Measurements from ENCODE around the gene ATP1A3.
"Not testable (repeated sequence)": the region's sequence is repeated elsewhere in the genome, so short reads cannot be mapped to it uniquely, and the experiment has no call there.

Gene ATP1A3
- total RNA-seq: 0 to 1.4 (median 0) reads per million in 17 experiments

- DNase-seq: peak; percentile 25 to 70 (median 50)
These were observed at the start of gene ATP1A3 for GRCh38 chr19:41993612-41994483. Gene ATP1A3 (minus strand): TSS chr19:41994230. CDS start chr19:41994076, 154 bp downstream.

- no peak for DNase-seq
These were observed 48.6 kb upstream of the ATP1A3 start for GRCh38 chr19:42042455-42043170.

GRCh38 chr19:42040491-42040890, 46.5 kb upstream of the ATP1A3 start:
- not testable (repeated sequence) for DNase-seq

- no peak for DNase-seq
These were observed 46.0 kb upstream of the ATP1A3 start for GRCh38 chr19:42040031-42040430.

- no peak for DNase-seq
These were observed 44.6 kb upstream of the ATP1A3 start for GRCh38 chr19:42038666-42039065.

GRCh38 chr19:42037649-42038048, 43.6 kb upstream of the ATP1A3 start:
- no peak for DNase-seq

- peak; percentile 58 to 75 (median 68) for DNase-seq
These were observed 40.8 kb upstream of the ATP1A3 start for GRCh38 chr19:42034640-42035391.

- DNase-seq: no peak
These were observed 39.4 kb upstream of the ATP1A3 start for GRCh38 chr19:42033413-42033812.

- no peak for DNase-seq
These were observed 38.4 kb upstream of the ATP1A3 start for GRCh38 chr19:42032431-42032830.

- no peak for DNase-seq
These were observed 36.8 kb upstream of the ATP1A3 start for GRCh38 chr19:42030645-42031440.

GRCh38 chr19:42028304-42029216, 34.5 kb upstream of the ATP1A3 start:
- peak; percentile 11 to 44 (median 16) for DNase-seq

- DNase-seq: no peak
These were observed 30.6 kb upstream of the ATP1A3 start for GRCh38 chr19:42024622-42025111.

- no peak for DNase-seq
These were observed 29.9 kb upstream of the ATP1A3 start for GRCh38 chr19:42023943-42024260.

GRCh38 chr19:42023121-42023942, 29.3 kb upstream of the ATP1A3 start:
- DNase-seq: peak; percentile 8 to 42 (median 16)

GRCh38 chr19:42022616-42023015, 28.6 kb upstream of the ATP1A3 start:
- DNase-seq: no peak

GRCh38 chr19:42021185-42021584, 27.2 kb upstream of the ATP1A3 start:
- DNase-seq: no peak

- DNase-seq: no peak
These were observed 24.6 kb upstream of the ATP1A3 start for GRCh38 chr19:42018503-42019193.

- no peak for DNase-seq
These were observed 23.0 kb upstream of the ATP1A3 start for GRCh38 chr19:42017040-42017439.

GRCh38 chr19:42012747-42013146, 18.7 kb upstream of the ATP1A3 start:
- not testable (repeated sequence) for DNase-seq
